SK-MEL-5 (cell line): ENCODE measurements around the gene CD99L2. TPM values are rescaled to one million over a fixed set of nuclear protein-coding genes. Genes with fewer than 3 reads are reported as not detected.
"Not testable (repeated sequence)": the region's sequence is repeated elsewhere in the genome, so short reads cannot be mapped to it uniquely, and the experiment has no call there.

Experiments
- DNase-seq: peaks from one replicate; pipeline ENCODE4 v3.0.0-alpha.2; 2016; ENCODE audit warnings: low read depth, low spot score
- in situ Hi-C: cut with HindIII; loops from 2 replicates; pipeline ENCODE4 v1.10.0; 2016; ENCODE audit warnings: low sequenced_read_pairs, high pct_unique_total_duplicates, low pct_unique_long_range_greater_than_20kb
- total RNA-seq: library from RNA; depleted of rRNA; stranded (reverse); fragments of >200 nt; shearing (Covaris generic); gene quantifications from 2 replicates; pipeline ENCODE4 v1.2.3, GENCODE V29; 2014

The CD99L2 gene
- total RNA-seq, 1 experiment from 2014 or later: 34.4 TPM

DNA sequence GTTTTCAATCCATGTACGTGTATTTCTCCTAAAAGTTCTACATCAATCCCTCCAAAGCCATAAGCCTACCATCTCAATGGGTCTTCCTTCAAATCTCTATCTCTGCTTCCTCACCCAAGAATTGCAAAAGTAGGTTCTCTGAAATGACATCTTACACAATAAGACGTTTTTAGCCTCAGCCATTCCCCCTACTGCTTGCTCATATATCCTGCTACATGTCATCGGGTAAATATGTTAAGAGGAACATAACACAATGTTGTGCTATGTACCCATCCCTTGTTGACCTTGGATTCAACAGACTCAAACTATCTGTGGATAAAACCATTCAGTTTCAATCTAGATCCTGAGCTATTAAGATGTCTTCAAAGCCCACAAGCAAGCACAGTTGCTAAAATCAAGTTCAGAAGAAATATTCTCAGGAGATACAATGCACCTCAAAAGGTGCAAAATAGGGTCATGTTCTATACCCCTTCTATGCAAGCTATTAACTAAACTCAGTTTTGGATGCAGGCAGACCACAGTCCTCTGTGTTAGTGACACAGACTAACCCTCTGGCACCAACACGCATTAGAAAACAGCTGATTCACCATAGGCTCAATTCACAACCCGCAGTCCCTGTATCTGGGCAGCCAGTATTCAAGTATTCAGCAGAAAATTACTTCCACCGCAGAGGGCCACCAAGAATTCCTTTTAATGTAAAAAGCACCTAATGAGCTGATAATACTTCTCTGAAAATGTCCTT is 56.8 kb downstream of the CD99L2 start:
- no peak for DNase-seq
- in situ Hi-C loops: no loop called here

- in situ Hi-C loops: no loop called here
- DNase-seq: no peak
Measured at GRCh38 chrX:150837845-150838244, 60.6 kb downstream of the CD99L2 start.

GRCh38 chrX:150834695-150835094 is 63.8 kb downstream of the CD99L2 start:
- no peak for DNase-seq
- in situ Hi-C loops: no loop called here

GRCh38 chrX:150833454-150834056 is 64.9 kb downstream of the CD99L2 start:
- DNase-seq: no peak
- in situ Hi-C loops: no loop called here

GRCh38 chrX:150831863-150832262 is 66.6 kb downstream of the CD99L2 start:
- DNase-seq: no peak
- in situ Hi-C loops: no loop called here

DNA sequence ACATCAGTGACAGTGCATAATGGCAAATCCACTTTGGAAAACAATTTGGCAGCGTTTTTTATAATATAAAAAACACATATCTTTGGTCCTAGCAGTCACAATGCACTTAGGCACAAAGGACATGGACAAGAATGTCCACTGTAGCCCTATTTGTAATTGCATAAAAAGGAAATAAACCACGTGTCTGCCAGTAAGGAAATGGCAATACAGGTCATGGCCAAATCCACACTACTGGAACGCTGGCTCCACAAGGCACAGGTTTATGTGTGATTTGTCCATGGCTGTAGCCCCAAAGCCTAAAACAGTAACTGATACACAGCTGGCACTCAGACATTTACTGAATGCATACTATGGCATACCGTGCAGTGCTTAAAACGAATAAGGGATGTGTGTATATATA is 69.7 kb downstream of the CD99L2 start:
- DNase-seq: no peak
- in situ Hi-C loops: no loop called here

DNA sequence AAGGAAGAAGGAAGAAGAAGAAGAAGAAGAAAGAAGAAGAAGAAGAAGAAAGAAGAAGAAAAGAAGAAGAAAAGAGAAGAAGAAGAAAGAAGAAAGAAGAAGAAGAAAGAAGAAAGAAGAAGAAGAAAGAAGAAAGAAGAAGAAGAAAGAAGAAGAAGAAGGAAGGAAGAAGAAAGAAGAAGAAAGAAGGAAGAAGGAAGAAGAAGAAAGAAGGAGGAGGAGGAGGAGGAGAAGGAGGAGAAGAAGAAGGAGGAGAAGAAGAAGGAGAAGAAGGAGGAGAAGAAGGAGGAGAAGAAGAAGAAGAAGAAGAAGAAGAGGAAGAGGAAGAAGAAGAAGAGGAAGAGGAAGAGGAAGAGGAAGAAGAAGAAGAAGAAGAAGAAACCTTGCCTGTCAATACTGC is 74.1 kb downstream of the CD99L2 start:
- in situ Hi-C loops, DNase-seq: not testable (repeated sequence)

DNA sequence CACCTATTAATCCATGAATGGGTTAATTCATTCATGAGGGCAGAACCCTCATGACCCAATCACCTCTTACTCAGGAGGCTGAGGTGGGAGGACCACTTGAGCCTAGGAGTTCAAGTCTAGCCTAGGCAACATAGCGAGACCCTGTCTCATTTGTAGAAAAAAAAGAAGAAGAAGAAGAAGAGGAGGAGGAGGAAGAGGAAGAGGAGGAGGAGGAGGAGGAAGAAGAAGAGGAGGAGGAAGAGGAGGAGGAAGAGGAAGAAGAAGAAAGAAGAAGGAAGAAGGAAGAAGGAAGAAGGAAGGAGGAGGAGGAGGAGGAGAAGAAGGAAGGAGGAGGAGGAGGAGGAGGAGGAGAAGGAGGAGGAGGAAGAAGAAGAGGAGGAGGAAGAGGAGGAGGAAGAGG is 74.6 kb downstream of the CD99L2 start:
- DNase-seq, in situ Hi-C loops: not testable (repeated sequence)

GRCh38 chrX:150821971-150822370 is 76.5 kb downstream of the CD99L2 start:
- in situ Hi-C loops: no loop called here
- no peak for DNase-seq

- in situ Hi-C loops: no loop called here
Measured at GRCh38 chrX:150813922-150814321, 84.5 kb downstream of the CD99L2 start.

DNA sequence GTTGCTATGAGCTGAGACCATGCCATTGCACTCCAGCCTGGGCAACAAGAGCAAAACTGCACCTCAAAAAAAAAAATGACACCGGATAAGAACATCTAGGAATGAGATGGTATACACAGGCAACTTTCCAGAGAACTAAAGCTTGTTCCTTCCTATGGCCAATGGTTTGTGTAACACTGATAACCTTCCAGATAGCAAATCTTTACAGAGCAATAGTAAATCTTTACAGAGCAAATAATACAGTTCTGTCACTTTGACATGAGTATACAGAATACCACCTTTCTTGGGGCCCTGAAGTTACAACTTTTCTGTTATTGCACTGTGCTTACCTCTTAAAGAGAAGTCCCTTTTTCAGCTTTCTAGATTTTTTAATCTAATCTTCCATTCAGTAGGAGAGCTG is 91.6 kb downstream of the CD99L2 start:
- no peak for DNase-seq
- in situ Hi-C loops: no loop called here

More at GRCh38 chrX:150813922-150814321, 84.5 kb downstream of the CD99L2 start:
- no peak for DNase-seq

DNA sequence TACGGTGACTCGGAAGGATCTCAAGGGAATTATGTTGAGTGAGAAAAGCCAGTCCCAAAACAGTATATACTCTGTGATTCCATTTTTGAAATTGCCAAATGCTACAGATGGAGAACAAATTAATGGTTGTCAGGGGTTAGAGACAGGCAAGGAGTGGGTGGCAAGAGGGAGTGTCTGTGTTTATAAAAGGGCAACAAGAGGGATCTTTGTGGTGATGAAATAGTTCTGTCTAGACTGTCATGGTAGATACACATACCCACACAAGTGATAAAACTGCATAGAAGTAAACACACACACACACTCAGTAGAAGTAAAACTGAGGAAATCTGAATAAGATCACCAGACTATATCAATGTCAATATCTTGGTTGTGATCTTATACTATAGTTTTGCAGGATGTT is 92.7 kb downstream of the CD99L2 start:
- in situ Hi-C loops: no loop called here
- no peak for DNase-seq

GRCh38 chrX:150792949-150793527 is 105.4 kb downstream of the CD99L2 start:
- DNase-seq: no peak

GRCh38 chrX:150790021-150790420 is 108.4 kb downstream of the CD99L2 start:
- no peak for DNase-seq
- in situ Hi-C loops: no loop called here

More at GRCh38 chrX:150792949-150793527, 105.4 kb downstream of the CD99L2 start:
- in situ Hi-C loops: no loop called here

GRCh38 chrX:150781677-150782076 is 116.8 kb downstream of the CD99L2 start:
- in situ Hi-C loops: no loop called here
- no peak for DNase-seq

GRCh38 chrX:150779385-150779784 is 119.1 kb downstream of the CD99L2 start:
- in situ Hi-C loops: no loop called here
- no peak for DNase-seq

- in situ Hi-C loops: no loop called here
- DNase-seq: no peak
Measured at GRCh38 chrX:150777328-150777992, 121.0 kb downstream of the CD99L2 start.

DNA sequence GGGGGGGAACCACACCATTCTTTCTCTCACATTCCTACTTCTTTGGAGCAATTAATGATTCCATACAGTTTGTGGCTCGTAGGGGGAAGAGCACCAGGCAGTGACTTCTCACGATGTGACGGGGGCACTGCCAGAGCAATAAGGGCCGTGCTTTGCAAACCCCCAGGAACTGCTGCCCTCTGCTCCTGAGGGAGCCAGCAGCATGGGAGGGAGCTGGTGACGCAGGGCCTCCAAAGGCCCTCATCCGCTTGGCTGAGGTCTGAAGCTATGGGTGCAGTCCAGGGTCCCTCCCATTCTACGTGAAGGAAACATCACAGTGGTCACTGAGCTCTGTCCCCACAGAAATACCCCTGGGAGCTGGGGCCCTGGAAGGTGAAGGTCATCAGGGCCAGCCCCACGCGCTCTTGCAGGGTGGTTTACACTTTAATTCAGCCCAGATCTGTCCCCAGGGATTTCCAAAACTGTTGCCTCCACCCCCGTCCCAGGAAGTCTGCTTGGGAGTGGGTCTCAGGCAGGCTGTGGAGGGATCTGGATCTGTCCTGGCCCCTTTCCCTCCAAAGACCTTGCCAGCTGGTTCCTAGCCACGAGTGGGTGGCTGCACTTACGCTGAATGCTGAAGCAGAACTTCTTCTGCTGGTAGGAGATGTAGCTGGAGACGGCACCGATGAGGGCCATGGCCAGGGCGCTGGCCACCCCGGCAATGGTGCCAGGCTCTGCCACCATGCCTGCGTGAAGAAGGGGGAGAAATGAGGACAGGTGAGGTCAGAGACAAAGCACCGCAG is 122.7 kb downstream of the CD99L2 start:
- in situ Hi-C loops: no loop called here
- no peak for DNase-seq
